ENCODE data around the gene SREK1.

DNA sequence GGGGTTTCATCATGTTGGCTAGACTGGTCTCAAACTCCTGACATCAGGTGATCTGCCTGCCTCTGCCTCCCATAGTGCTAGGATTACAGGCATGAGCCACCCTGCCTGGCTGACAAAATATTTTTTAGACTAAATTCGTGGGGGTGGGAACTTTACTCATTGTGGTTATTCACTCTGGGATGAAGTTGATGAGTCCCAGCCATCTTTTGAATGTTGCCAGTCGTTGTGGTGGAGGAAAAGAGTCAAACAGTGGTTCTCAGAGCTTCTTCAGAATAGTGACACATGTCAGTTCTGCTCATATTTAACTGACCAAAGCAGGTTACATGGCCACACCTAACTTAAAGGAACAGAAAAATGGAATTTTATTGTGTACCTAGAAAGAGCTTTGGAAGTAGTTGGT, 6.9 kb downstream of the SREK1 start:
- TF ChIP-seq, protein P1, sequence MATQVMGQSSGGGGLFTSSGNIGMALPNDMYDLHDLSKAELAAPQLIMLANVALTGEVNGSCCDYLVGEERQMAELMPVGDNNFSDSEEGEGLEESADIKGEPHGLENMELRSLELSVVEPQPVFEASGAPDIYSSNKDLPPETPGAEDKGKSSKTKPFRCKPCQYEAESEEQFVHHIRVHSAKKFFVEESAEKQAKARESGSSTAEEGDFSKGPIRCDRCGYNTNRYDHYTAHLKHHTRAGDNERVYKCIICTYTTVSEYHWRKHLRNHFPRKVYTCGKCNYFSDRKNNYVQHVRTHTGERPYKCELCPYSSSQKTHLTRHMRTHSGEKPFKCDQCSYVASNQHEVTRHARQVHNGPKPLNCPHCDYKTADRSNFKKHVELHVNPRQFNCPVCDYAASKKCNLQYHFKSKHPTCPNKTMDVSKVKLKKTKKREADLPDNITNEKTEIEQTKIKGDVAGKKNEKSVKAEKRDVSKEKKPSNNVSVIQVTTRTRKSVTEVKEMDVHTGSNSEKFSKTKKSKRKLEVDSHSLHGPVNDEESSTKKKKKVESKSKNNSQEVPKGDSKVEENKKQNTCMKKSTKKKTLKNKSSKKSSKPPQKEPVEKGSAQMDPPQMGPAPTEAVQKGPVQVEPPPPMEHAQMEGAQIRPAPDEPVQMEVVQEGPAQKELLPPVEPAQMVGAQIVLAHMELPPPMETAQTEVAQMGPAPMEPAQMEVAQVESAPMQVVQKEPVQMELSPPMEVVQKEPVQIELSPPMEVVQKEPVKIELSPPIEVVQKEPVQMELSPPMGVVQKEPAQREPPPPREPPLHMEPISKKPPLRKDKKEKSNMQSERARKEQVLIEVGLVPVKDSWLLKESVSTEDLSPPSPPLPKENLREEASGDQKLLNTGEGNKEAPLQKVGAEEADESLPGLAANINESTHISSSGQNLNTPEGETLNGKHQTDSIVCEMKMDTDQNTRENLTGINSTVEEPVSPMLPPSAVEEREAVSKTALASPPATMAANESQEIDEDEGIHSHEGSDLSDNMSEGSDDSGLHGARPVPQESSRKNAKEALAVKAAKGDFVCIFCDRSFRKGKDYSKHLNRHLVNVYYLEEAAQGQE (IDR thresholded peaks at IDR 0.05; ENCODE audit: low read depth): no peak
- TF ChIP-seq EZH2 (IDR thresholded peaks at IDR 0.05): no peak
- TF ChIP-seq, protein P2, sequence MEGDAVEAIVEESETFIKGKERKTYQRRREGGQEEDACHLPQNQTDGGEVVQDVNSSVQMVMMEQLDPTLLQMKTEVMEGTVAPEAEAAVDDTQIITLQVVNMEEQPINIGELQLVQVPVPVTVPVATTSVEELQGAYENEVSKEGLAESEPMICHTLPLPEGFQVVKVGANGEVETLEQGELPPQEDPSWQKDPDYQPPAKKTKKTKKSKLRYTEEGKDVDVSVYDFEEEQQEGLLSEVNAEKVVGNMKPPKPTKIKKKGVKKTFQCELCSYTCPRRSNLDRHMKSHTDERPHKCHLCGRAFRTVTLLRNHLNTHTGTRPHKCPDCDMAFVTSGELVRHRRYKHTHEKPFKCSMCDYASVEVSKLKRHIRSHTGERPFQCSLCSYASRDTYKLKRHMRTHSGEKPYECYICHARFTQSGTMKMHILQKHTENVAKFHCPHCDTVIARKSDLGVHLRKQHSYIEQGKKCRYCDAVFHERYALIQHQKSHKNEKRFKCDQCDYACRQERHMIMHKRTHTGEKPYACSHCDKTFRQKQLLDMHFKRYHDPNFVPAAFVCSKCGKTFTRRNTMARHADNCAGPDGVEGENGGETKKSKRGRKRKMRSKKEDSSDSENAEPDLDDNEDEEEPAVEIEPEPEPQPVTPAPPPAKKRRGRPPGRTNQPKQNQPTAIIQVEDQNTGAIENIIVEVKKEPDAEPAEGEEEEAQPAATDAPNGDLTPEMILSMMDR (IDR thresholded peaks at IDR 0.05 in 2 of 3, conservative IDR thresholded peaks at IDR 0.05 in 1 of 3; ENCODE audit: borderline replicate concordance in 1 of 3, insufficient read depth in 1 of 3, low read depth in 2 of 3, low read length in 2 of 3): no peak
- TF ChIP-seq EZH2phosphoT487 (IDR thresholded peaks at IDR 0.05; ENCODE audit: borderline replicate concordance): no peak
- TF ChIP-seq RAD21 (IDR thresholded peaks at IDR 0.05; ENCODE audit: low read depth): no peak
- TF ChIP-seq SP1 (IDR thresholded peaks at IDR 0.05; ENCODE audit: low read depth): no peak
- no peak for TF ChIP-seq POLR2AphosphoS5 (IDR thresholded peaks at IDR 0.05; ENCODE audit: low read depth, low read length)
- no peak for TF ChIP-seq POLR2A (IDR thresholded peaks at IDR 0.05; ENCODE audit: borderline replicate concordance, extremely low read depth, insufficient read depth, insufficient read length)
